GM23338 (cell line): ENCODE measurements around the gene SHCBP1L. TPM values are rescaled to one million over a fixed set of nuclear protein-coding genes. Genes with fewer than 3 reads are reported as not detected.
"Not testable (repeated sequence)": the region's sequence is repeated elsewhere in the genome, so short reads cannot be mapped to it uniquely, and the experiment has no call there.

Experiments used
- ATAC-seq: fragments of 200-7000 bp; cut with Tn5 transposase; 3 replicates; pipeline ENCODE4 v1.9.1; 2020
- DNase-seq: peaks from one replicate; pipeline ENCODE4 v3.0.0-alpha.2; 2015; ENCODE audit warnings: low spot score
- H2AFZ ChIP-seq: fragments of 200-600 bp; sonication (generic); 2 replicates; pipeline ENCODE4 v1.8.0; 2016; ENCODE audit warnings: antibody characterized with exemption, mild to moderate bottlenecking, moderate library complexity
- H3F3A ChIP-seq: fragments of 200-600 bp; sonication (generic); replicated peaks from 2 replicates; pipeline ENCODE4 v1.8.0; 2017; ENCODE audit warnings: antibody characterized with exemption, mixed run types, low read depth
- H3K27ac ChIP-seq: fragments of 200-600 bp; sonication (generic); 2 replicates; pipeline ENCODE4 v1.6.1; 2016; ENCODE audit warnings: low read depth
- H3K27me3 ChIP-seq: fragments of 200-600 bp; sonication (generic); 2 replicates; pipeline ENCODE4 v1.8.0; 2016; ENCODE audit warnings: mild to moderate bottlenecking, mixed run types, moderate library complexity; ENCODE audit not compliant: insufficient read depth
- H3K36me3 ChIP-seq: fragments of 200-600 bp; sonication (generic); 2 replicates; pipeline ENCODE4 v1.8.0; 2016; ENCODE audit warnings: mild to moderate bottlenecking; ENCODE audit not compliant: insufficient read depth
- H3K4me1 ChIP-seq: fragments of 200-600 bp; sonication (generic); 2 replicates; pipeline ENCODE4 v1.8.0; 2016; ENCODE audit warnings: mild to moderate bottlenecking, moderate library complexity; ENCODE audit not compliant: insufficient read depth
- H3K4me2 ChIP-seq: fragments of 200-600 bp; sonication (generic); 2 replicates; pipeline ENCODE4 v1.7.1; 2017; ENCODE audit warnings: mixed run types
- H3K4me3 ChIP-seq: fragments of 200-600 bp; sonication (generic); 2 replicates; pipeline ENCODE4 v1.6.1; 2016; ENCODE audit warnings: mixed run types
- H3K79me2 ChIP-seq: fragments of 200-600 bp; sonication (generic); replicated peaks from 2 replicates; pipeline ENCODE4 v1.8.0; 2017; ENCODE audit warnings: mild to moderate bottlenecking; ENCODE audit not compliant: insufficient read depth
- H3K9me2 ChIP-seq: fragments of 200-600 bp; sonication (generic); 2 replicates; pipeline ENCODE4 v1.8.0; 2017; ENCODE audit not compliant: insufficient read depth
- H4K20me1 ChIP-seq: fragments of 200-600 bp; sonication (generic); replicated peaks from 2 replicates; pipeline ENCODE4 v1.8.0; 2017; ENCODE audit warnings: mild to moderate bottlenecking; ENCODE audit not compliant: insufficient read depth
- H3K27ac Mint-ChIP-seq: 2 replicates; pipeline ENCODE4 v1.8.0; 2020; ENCODE audit warnings: inconsistent platforms, mild to moderate bottlenecking, moderate library complexity, mixed read lengths
- H3K27me3 Mint-ChIP-seq: 3 replicates; pipeline ENCODE4 v1.8.0; 2022; ENCODE audit warnings: low read depth, mild to moderate bottlenecking, moderate library complexity, mixed read lengths, inconsistent platforms; ENCODE audit not compliant: insufficient read depth, poor library complexity
- H3K36me3 Mint-ChIP-seq: 3 replicates; pipeline ENCODE4 v1.8.0; 2021; ENCODE audit warnings: low read depth, mild to moderate bottlenecking, inconsistent platforms, moderate library complexity, mixed read lengths
- H3K4me1 Mint-ChIP-seq: 3 replicates; pipeline ENCODE4 v1.8.0; 2020; ENCODE audit warnings: mild to moderate bottlenecking, inconsistent platforms, mixed read lengths
- H3K4me3 Mint-ChIP-seq: 3 replicates; pipeline ENCODE4 v1.8.0; 2021; ENCODE audit warnings: moderate library complexity, mild to moderate bottlenecking, inconsistent platforms, mixed read lengths
- H3K9me3 Mint-ChIP-seq: 3 replicates; pipeline ENCODE4 v1.8.0; 2020; ENCODE audit warnings: moderate library complexity, mild to moderate bottlenecking, inconsistent platforms, mixed read lengths
- EZH2 ChIP-seq: fragments of 200-600 bp; sonication (generic); IDR thresholded peaks from one replicate; pipeline ENCODE4 v1.8.0; 2017; ENCODE audit warnings: antibody characterized with exemption, mild to moderate bottlenecking, low read depth; ENCODE audit not compliant: unreplicated experiment
- EZH2phosphoT487 ChIP-seq: fragments of 200-600 bp; sonication (generic); IDR thresholded peaks from one replicate; pipeline ENCODE4 v1.8.1; 2018; ENCODE audit warnings: antibody characterized with exemption; ENCODE audit not compliant: unreplicated experiment
- JUNB ChIP-seq: IDR thresholded peaks from one replicate; pipeline ENCODE4 v1.6.1; 2016; ENCODE audit warnings: antibody characterized with exemption; ENCODE audit not compliant: unreplicated experiment
- NANOG ChIP-seq: IDR thresholded peaks from 2 replicates; pipeline ENCODE4 v1.6.1; 2016; ENCODE audit warnings: antibody characterized with exemption, borderline replicate concordance
- POLR2AphosphoS5 ChIP-seq: IDR thresholded peaks from 2 replicates; pipeline ENCODE4 v1.6.1; 2016; ENCODE audit warnings: antibody characterized with exemption, low read depth
- ZNF114 ChIP-seq: fragments of 250-450 bp; sonication (Bioruptor Pico); IDR thresholded peaks from 2 replicates; pipeline ENCODE4 v1.5.0; 2020; ENCODE audit warnings: mild to moderate bottlenecking, moderate library complexity
- ZNF331 ChIP-seq: fragments of 250-450 bp; sonication (Bioruptor Pico); IDR thresholded peaks from 2 replicates; pipeline ENCODE4 v1.5.0; 2020; ENCODE audit warnings: low read depth, mild to moderate bottlenecking, moderate library complexity
- polyA plus RNA-seq: library from polyadenylated mRNA; unstranded; fragments of >200 nt; fragmentation: Nextera tagmentation; extraction: Ambion mirVana; gene quantifications from 2 replicates; pipeline ENCODE4 v1.2.1, GENCODE V29; 2016
- total RNA-seq: library from RNA; depleted of rRNA; stranded (reverse); fragments of >200 nt; shearing (Covaris generic); gene quantifications from 2 replicates; pipeline ENCODE4 v1.2.3, GENCODE V29; 2014
- TF ChIP-seq, protein P1 (sequence below): IDR thresholded peaks from one replicate; pipeline ENCODE4 v1.6.1; 2018; ENCODE audit warnings: antibody characterized with exemption; ENCODE audit not compliant: unreplicated experiment
- TF ChIP-seq, protein P2 (sequence below), 2 experiments: fragments of 200-600 bp in 1 of 2; sonication (generic) in 1 of 2; conservative IDR thresholded peaks; 2 replicates each; pipeline versions ENCODE4 v1.5.1 to v1.6.1; 2016 to 2017; ENCODE audit warnings: antibody characterized with exemption in 2 of 2, low read depth in 2 of 2, mild to moderate bottlenecking in 2 of 2, moderate library complexity in 1 of 2

The SHCBP1L gene
- total and polyA plus RNA-seq, 2 experiments from 2014 or later, result not detected

DNA sequence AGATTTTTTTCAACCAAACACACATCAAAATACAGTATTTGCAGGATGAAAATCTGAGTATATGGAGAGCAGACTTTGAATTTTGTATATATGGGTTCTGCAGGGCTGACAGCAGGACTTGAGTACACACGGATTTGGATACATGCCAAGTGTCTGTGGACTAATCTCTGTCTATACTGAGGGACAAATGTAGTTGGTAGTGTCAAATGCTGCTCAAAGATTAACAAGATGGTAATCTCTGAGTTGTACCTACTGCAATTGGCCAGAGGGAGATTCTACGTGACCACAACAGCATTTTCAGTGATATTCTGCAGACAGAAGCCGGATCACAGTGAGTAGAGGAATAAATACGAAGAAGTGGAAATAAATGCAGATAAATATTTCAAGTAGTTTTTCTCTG lies 43.4 kb downstream of the SHCBP1L start (continued):
- TF ChIP-seq, protein P1, sequence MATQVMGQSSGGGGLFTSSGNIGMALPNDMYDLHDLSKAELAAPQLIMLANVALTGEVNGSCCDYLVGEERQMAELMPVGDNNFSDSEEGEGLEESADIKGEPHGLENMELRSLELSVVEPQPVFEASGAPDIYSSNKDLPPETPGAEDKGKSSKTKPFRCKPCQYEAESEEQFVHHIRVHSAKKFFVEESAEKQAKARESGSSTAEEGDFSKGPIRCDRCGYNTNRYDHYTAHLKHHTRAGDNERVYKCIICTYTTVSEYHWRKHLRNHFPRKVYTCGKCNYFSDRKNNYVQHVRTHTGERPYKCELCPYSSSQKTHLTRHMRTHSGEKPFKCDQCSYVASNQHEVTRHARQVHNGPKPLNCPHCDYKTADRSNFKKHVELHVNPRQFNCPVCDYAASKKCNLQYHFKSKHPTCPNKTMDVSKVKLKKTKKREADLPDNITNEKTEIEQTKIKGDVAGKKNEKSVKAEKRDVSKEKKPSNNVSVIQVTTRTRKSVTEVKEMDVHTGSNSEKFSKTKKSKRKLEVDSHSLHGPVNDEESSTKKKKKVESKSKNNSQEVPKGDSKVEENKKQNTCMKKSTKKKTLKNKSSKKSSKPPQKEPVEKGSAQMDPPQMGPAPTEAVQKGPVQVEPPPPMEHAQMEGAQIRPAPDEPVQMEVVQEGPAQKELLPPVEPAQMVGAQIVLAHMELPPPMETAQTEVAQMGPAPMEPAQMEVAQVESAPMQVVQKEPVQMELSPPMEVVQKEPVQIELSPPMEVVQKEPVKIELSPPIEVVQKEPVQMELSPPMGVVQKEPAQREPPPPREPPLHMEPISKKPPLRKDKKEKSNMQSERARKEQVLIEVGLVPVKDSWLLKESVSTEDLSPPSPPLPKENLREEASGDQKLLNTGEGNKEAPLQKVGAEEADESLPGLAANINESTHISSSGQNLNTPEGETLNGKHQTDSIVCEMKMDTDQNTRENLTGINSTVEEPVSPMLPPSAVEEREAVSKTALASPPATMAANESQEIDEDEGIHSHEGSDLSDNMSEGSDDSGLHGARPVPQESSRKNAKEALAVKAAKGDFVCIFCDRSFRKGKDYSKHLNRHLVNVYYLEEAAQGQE, result no peak
- TF ChIP-seq ZNF114 (CRISPR knock-in tag) (no peak), EZH2phosphoT487 (no peak), NANOG (no peak), EZH2 (no peak)
- TF ChIP-seq, protein P2, sequence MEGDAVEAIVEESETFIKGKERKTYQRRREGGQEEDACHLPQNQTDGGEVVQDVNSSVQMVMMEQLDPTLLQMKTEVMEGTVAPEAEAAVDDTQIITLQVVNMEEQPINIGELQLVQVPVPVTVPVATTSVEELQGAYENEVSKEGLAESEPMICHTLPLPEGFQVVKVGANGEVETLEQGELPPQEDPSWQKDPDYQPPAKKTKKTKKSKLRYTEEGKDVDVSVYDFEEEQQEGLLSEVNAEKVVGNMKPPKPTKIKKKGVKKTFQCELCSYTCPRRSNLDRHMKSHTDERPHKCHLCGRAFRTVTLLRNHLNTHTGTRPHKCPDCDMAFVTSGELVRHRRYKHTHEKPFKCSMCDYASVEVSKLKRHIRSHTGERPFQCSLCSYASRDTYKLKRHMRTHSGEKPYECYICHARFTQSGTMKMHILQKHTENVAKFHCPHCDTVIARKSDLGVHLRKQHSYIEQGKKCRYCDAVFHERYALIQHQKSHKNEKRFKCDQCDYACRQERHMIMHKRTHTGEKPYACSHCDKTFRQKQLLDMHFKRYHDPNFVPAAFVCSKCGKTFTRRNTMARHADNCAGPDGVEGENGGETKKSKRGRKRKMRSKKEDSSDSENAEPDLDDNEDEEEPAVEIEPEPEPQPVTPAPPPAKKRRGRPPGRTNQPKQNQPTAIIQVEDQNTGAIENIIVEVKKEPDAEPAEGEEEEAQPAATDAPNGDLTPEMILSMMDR (conservative IDR thresholded peaks at IDR 0.05; ENCODE audit: low read depth in 2 of 2), result no peak

DNA sequence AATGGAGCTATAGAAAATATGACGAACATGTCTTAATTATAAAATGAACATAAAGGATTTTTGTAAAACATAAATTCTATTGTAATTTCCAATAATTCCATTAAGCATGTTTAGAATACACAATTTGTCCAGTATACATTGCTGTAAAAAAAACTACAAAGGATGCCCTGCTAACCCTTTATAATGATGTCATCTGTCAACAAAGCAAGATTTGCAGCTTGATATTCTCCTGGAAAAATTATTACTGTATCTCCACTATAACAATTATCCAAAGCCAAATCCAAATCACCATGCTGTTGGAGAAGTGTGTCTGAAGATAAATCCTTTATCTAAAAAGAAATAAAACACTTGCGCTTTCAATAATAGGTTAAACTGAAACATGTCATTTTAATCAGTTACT lies 47.6 kb downstream of the SHCBP1L start:
- Mint-ChIP-seq H3K9me3 (no peaks in the 10 kb centered on the region), H3K27me3 (no peaks in the 10 kb centered on the region), H3K27ac (no peak overlapping the region), H3K36me3 (no peaks in the 10 kb centered on the region), H3K4me3 (no peak overlapping the region), H3K4me1 (peaks cover 12% of the 10 kb centered on the region)
- H3F3A ChIP-seq, result no peaks in the 10 kb centered on the region
- DNase-seq (no peak), ATAC-seq (no peak)
- no peaks in the 10 kb centered on the region for H4K20me1 ChIP-seq
- H3K79me2 ChIP-seq, result no peaks in the 10 kb centered on the region
- no peaks in the 10 kb centered on the region for H3K36me3 ChIP-seq
- no peaks in the 10 kb centered on the region for H3K27me3 ChIP-seq
- TF ChIP-seq ZNF331 (CRISPR knock-in tag) (no peak), JUNB (no peak), ZNF114 (CRISPR knock-in tag) (no peak), POLR2AphosphoS5 (no peak)
- TF ChIP-seq, protein P2 (conservative IDR thresholded peaks at IDR 0.05; ENCODE audit: low read depth in 2 of 2), result no peak
- H3K4me3 ChIP-seq, result no peak overlapping the region
- no peak overlapping the region for H2AFZ ChIP-seq
- peaks cover 8% of the 10 kb centered on the region; the same call in 1 of the 2 replicates for H3K4me1 ChIP-seq
- no peak overlapping the region for H3K4me2 ChIP-seq
- no peak overlapping the region for H3K27ac ChIP-seq
- H3K9me2 ChIP-seq, result no peaks in the 10 kb centered on the region

DNA sequence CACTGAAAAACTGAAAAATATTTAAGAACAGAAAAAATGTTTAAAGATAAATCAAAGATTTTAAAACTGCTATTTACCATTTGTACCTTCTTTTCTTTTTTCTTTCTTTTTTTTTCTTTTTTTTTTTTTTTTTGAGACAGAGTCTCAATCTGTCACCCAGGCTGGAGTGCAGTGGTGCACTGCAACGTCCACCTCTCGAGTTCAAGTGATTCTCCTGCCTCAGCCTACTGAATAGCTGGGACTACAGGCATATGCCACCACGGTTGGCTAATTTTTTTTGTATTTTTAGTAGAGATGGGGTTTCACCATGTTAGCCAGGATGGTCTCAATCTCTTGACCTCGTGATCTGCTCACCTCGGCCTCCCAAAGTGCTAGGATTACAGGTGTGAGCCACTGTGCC lies 51.0 kb downstream of the SHCBP1L start:
- not testable (repeated sequence) for H3K36me3 Mint-ChIP-seq

More for the DNA sequence above, 51.0 kb downstream of the SHCBP1L start:
- not testable (repeated sequence) for DNase-seq, H3K79me2 ChIP-seq, H3K4me2 ChIP-seq, H3K9me3 Mint-ChIP-seq, H4K20me1 ChIP-seq, H3K27ac ChIP-seq, ATAC-seq, H3K9me2 ChIP-seq, H3K4me1 Mint-ChIP-seq, H3K27ac Mint-ChIP-seq, H3K4me3 ChIP-seq, H3K27me3 Mint-ChIP-seq, H2AFZ ChIP-seq, H3K36me3 ChIP-seq, H3F3A ChIP-seq, H3K4me1 ChIP-seq, H3K27me3 ChIP-seq, H3K4me3 Mint-ChIP-seq
